SKM-1 treated with dmso at 0.1 percent for 144 hours (cell line): ENCODE results near the gene ZNF493.

Experiments
- DNase-seq: peaks from one replicate; lab custom pipeline; 2025; ENCODE audit not compliant: unreplicated experiment; lab: John Stamatoyannopoulos, UW

ZNF493 gene

DNA sequence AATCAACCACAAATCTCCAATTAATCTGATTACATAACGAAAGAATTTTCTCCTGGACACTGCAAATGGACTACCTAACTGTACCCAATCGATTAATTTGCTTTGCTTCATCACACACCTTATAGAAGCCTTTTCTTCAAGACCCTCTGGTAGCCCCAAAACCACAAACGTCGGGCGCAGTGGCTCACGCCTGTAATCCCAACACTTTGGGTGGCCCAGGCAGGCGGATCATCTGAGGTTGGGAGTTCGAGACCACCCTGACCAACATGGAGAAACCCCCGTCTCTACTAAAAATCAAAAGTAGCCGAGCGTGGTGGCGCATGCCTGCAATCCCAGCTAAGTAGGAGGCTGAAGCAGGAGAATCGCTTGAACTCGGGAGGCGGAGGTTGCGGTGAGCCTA is 65.6 kb downstream of the ZNF493 start:
- DNase-seq, result no peak

- DNase-seq, result no peak
These were observed 66.6 kb downstream of the ZNF493 start for GRCh38 chr19:21463449-21464105.

DNA sequence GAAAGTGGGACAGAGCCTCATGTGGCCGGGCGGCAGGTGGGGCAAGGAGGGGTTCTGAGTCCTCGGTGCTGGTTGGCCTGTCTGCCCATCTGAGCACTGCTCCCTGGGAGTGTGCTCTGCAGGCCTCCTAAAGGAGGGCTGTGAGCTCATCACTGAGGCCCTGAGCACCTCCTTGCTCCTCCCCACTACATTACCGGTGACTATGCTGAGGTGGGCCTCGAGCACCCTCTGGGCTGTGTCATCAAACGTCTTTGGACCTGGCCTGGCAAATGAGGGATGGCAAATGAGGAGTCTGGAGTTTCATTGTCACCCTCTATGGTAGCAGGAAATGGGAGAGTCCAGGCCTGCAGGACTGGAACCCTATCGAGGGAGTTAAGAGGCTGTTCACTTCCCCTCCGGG is 69.7 kb downstream of the ZNF493 start:
- no peak for DNase-seq

DNA sequence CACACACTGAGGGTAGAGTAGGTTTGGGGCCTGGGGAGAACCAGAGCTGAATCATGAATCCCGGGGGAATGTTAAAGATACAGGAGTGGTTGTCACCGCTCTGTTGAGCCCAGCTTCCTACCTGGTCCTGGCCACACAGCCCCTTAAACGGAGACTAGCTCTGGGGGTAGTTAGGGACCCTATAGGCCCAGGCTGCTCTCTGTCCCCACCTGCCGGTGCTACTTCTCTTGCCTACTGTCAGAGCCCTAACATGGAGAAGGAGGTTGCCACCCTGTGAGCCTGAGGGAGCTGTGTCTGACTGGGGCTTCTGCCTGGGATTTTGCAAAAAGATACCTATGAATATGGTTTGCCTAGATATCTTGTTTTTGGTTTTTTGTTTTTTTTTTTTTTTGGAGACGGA is 71.9 kb downstream of the ZNF493 start:
- DNase-seq, result no peak

GRCh38 chr19:21472507-21472906 is 75.6 kb downstream of the ZNF493 start:
- no peak for DNase-seq

DNA sequence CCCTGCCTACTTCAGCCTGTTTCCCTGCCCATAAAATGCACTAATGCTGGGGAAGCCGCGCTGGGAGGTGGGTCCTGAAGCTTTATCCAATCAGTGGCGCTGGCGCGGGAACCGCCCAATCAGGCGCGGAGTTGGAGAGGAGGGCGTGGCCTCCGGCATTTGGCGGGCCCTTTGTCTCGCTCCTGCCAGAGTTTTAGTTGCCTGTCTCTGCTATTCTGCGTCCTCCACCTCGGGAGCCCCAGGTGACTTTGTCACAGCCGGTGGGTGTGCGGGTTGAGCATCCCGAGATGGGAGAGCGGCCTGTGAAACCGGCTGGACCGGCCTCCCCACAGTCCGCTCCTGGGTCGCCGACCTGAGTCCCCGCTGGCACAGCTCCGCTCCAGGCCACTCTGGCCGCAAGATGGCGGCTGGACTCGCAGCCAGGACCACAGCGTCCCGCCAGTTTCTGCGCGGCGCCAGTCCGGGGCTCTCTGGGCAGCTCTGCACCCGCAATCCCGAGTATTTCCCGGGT is 77.8 kb downstream of the ZNF493 start:
- DNase-seq, result peak; percentile 60
